ENCODE results near the gene CD79B.

CD79B gene

GRCh38 chr17:63931981-63932561, at the start of gene CD79B:
Gene CD79B (minus strand): TSS chr17:63932331. CDS start chr17:63932261, 70 bp downstream.
- H3K36me3 ChIP-seq (ENCODE audit: control insufficient read depth, insufficient read depth, low read length) = no peaks in the 10 kb centered on the region
- H3K4me1 ChIP-seq (ENCODE audit: control insufficient read depth, insufficient read depth, low read length) = peaks cover 3% of the 10 kb centered on the region
- no peaks in the 10 kb centered on the region for H3K27me3 ChIP-seq (ENCODE audit: control insufficient read depth, insufficient read depth, low read length)
- H3K9me3 ChIP-seq (ENCODE audit: control insufficient read depth, insufficient read depth, low read length) = no peaks in the 10 kb centered on the region
- no peak within 1 kb of the TSS for H3K9ac ChIP-seq (ENCODE audit: low read depth, low read length)
- no peak within 1 kb of the TSS for H3K4me3 ChIP-seq (ENCODE audit: low read depth, low read length)

GRCh38 chr17:63978272-63979200, 46.4 kb upstream of the CD79B start:
- Histone ChIP-seq H3K27me3 (ENCODE audit: control insufficient read depth, insufficient read depth, low read length) (no peaks in the 10 kb centered on the region), H3K36me3 (ENCODE audit: control insufficient read depth, insufficient read depth, low read length) (no peaks in the 10 kb centered on the region), H3K9ac (ENCODE audit: low read depth, low read length) (no peak overlapping the region), H3K4me1 (ENCODE audit: control insufficient read depth, insufficient read depth, low read length) (no peaks in the 10 kb centered on the region), H3K4me3 (ENCODE audit: low read depth, low read length) (no peak overlapping the region), H3K9me3 (ENCODE audit: control insufficient read depth, insufficient read depth, low read length) (no peaks in the 10 kb centered on the region)

- H3K9ac ChIP-seq (ENCODE audit: low read depth, low read length) = no peak overlapping the region
- no peaks in the 10 kb centered on the region for H3K4me1 ChIP-seq (ENCODE audit: control insufficient read depth, insufficient read depth, low read length)
- H3K27me3 ChIP-seq (ENCODE audit: control insufficient read depth, insufficient read depth, low read length) = no peaks in the 10 kb centered on the region
- H3K4me3 ChIP-seq (ENCODE audit: low read depth, low read length) = no peak overlapping the region
- peaks cover 2% of the 10 kb centered on the region for H3K36me3 ChIP-seq (ENCODE audit: control insufficient read depth, insufficient read depth, low read length)
- H3K9me3 ChIP-seq (ENCODE audit: control insufficient read depth, insufficient read depth, low read length) = no peaks in the 10 kb centered on the region
Measured at GRCh38 chr17:63976702-63977101, 44.6 kb upstream of the CD79B start.

- Histone ChIP-seq H3K27me3 (ENCODE audit: control insufficient read depth, insufficient read depth, low read length) (no peaks in the 10 kb centered on the region), H3K9ac (ENCODE audit: low read depth, low read length) (no peak overlapping the region), H3K9me3 (ENCODE audit: control insufficient read depth, insufficient read depth, low read length) (no peaks in the 10 kb centered on the region), H3K36me3 (ENCODE audit: control insufficient read depth, insufficient read depth, low read length) (peaks cover 2% of the 10 kb centered on the region), H3K4me1 (ENCODE audit: control insufficient read depth, insufficient read depth, low read length) (no peaks in the 10 kb centered on the region), H3K4me3 (ENCODE audit: low read depth, low read length) (no peak overlapping the region)
Measured at GRCh38 chr17:63975541-63976092, 43.5 kb upstream of the CD79B start.

GRCh38 chr17:63974594-63975192, 42.6 kb upstream of the CD79B start:
- H3K27me3 ChIP-seq (ENCODE audit: control insufficient read depth, insufficient read depth, low read length) = no peaks in the 10 kb centered on the region
- peaks cover 2% of the 10 kb centered on the region for H3K36me3 ChIP-seq (ENCODE audit: control insufficient read depth, insufficient read depth, low read length)
- H3K4me1 ChIP-seq (ENCODE audit: control insufficient read depth, insufficient read depth, low read length) = no peaks in the 10 kb centered on the region
- no peak overlapping the region for H3K9ac ChIP-seq (ENCODE audit: low read depth, low read length)
- no peak overlapping the region for H3K4me3 ChIP-seq (ENCODE audit: low read depth, low read length)
- H3K9me3 ChIP-seq (ENCODE audit: control insufficient read depth, insufficient read depth, low read length) = no peaks in the 10 kb centered on the region

GRCh38 chr17:63973930-63974593, 41.9 kb upstream of the CD79B start:
- no peaks in the 10 kb centered on the region for H3K9me3 ChIP-seq (ENCODE audit: control insufficient read depth, insufficient read depth, low read length)
- no peaks in the 10 kb centered on the region for H3K4me1 ChIP-seq (ENCODE audit: control insufficient read depth, insufficient read depth, low read length)
- H3K4me3 ChIP-seq (ENCODE audit: low read depth, low read length) = no peak overlapping the region
- peaks cover 2% of the 10 kb centered on the region for H3K36me3 ChIP-seq (ENCODE audit: control insufficient read depth, insufficient read depth, low read length)
- no peak overlapping the region for H3K9ac ChIP-seq (ENCODE audit: low read depth, low read length)
- H3K27me3 ChIP-seq (ENCODE audit: control insufficient read depth, insufficient read depth, low read length) = no peaks in the 10 kb centered on the region

GRCh38 chr17:63973247-63973646, 41.1 kb upstream of the CD79B start:
- Histone ChIP-seq H3K9me3 (ENCODE audit: control insufficient read depth, insufficient read depth, low read length) (no peaks in the 10 kb centered on the region), H3K36me3 (ENCODE audit: control insufficient read depth, insufficient read depth, low read length) (peaks cover 2% of the 10 kb centered on the region), H3K9ac (ENCODE audit: low read depth, low read length) (no peak overlapping the region), H3K4me3 (ENCODE audit: low read depth, low read length) (no peak overlapping the region), H3K4me1 (ENCODE audit: control insufficient read depth, insufficient read depth, low read length) (no peaks in the 10 kb centered on the region), H3K27me3 (ENCODE audit: control insufficient read depth, insufficient read depth, low read length) (no peaks in the 10 kb centered on the region)

- Histone ChIP-seq H3K4me1 (ENCODE audit: control insufficient read depth, insufficient read depth, low read length) (no peaks in the 10 kb centered on the region), H3K9me3 (ENCODE audit: control insufficient read depth, insufficient read depth, low read length) (no peaks in the 10 kb centered on the region), H3K36me3 (ENCODE audit: control insufficient read depth, insufficient read depth, low read length) (peaks cover 2% of the 10 kb centered on the region), H3K27me3 (ENCODE audit: control insufficient read depth, insufficient read depth, low read length) (no peaks in the 10 kb centered on the region), H3K4me3 (ENCODE audit: low read depth, low read length) (no peak within 1 kb of the TSS), H3K9ac (ENCODE audit: low read depth, low read length) (no peak within 1 kb of the TSS)
Measured at GRCh38 chr17:63972796-63973195, 40.7 kb upstream of the CD79B start, which contains the start of gene SCN4A. Gene SCN4A (minus strand): TSS chr17:63972918. CDS start chr17:63972841, 77 bp downstream.

GRCh38 chr17:63969278-63969677, 37.1 kb upstream of the CD79B start:
- no peaks in the 10 kb centered on the region for H3K9me3 ChIP-seq (ENCODE audit: control insufficient read depth, insufficient read depth, low read length)
- no peak overlapping the region for H3K4me3 ChIP-seq (ENCODE audit: low read depth, low read length)
- H3K27me3 ChIP-seq (ENCODE audit: control insufficient read depth, insufficient read depth, low read length) = no peaks in the 10 kb centered on the region
- peaks cover 2% of the 10 kb centered on the region for H3K36me3 ChIP-seq (ENCODE audit: control insufficient read depth, insufficient read depth, low read length)
- no peaks in the 10 kb centered on the region for H3K4me1 ChIP-seq (ENCODE audit: control insufficient read depth, insufficient read depth, low read length)
- no peak overlapping the region for H3K9ac ChIP-seq (ENCODE audit: low read depth, low read length)

- peaks cover 2% of the 10 kb centered on the region for H3K36me3 ChIP-seq (ENCODE audit: control insufficient read depth, insufficient read depth, low read length)
- no peak overlapping the region for H3K9ac ChIP-seq (ENCODE audit: low read depth, low read length)
- no peaks in the 10 kb centered on the region for H3K4me1 ChIP-seq (ENCODE audit: control insufficient read depth, insufficient read depth, low read length)
- H3K27me3 ChIP-seq (ENCODE audit: control insufficient read depth, insufficient read depth, low read length) = no peaks in the 10 kb centered on the region
- H3K4me3 ChIP-seq (ENCODE audit: low read depth, low read length) = no peak overlapping the region
- no peaks in the 10 kb centered on the region for H3K9me3 ChIP-seq (ENCODE audit: control insufficient read depth, insufficient read depth, low read length)
Measured at GRCh38 chr17:63967953-63968352, 35.8 kb upstream of the CD79B start.

GRCh38 chr17:63966646-63967264, 34.6 kb upstream of the CD79B start:
- H3K9me3 ChIP-seq (ENCODE audit: control insufficient read depth, insufficient read depth, low read length) = no peaks in the 10 kb centered on the region
- H3K27me3 ChIP-seq (ENCODE audit: control insufficient read depth, insufficient read depth, low read length) = no peaks in the 10 kb centered on the region
- no peak overlapping the region for H3K9ac ChIP-seq (ENCODE audit: low read depth, low read length)
- H3K4me3 ChIP-seq (ENCODE audit: low read depth, low read length) = no peak overlapping the region
- peaks cover 6% of the 10 kb centered on the region for H3K4me1 ChIP-seq (ENCODE audit: control insufficient read depth, insufficient read depth, low read length)
- no peaks in the 10 kb centered on the region for H3K36me3 ChIP-seq (ENCODE audit: control insufficient read depth, insufficient read depth, low read length)

All from iPS-15b (cell line).